Adrenal gland (tissue), 5 donors: Measurements from ENCODE around the gene CASTOR1.

Experiments used
- CTCF ChIP-seq, 6 experiments: fragments of 450-650 bp in 4 of 6; fragments of 200-600 bp in 2 of 6; sonication (generic) in 1 of 6; IDR thresholded peaks; 1 replicate in 5 of 6; 2 replicates in 1 of 6; pipeline versions ENCODE4 v1.5.1 to v1.8.0; 2016 to 2021; ENCODE audit warnings: antibody characterized with exemption in 6 of 6, mild to moderate bottlenecking in 2 of 6, moderate library complexity in 1 of 6
- POLR2A ChIP-seq, 2 donors: fragments of 450-650 bp; IDR thresholded peaks; one replicate each; pipeline ENCODE4 v1.6.1; 2017; ENCODE audit warnings: antibody characterized with exemption in 2 of 2, mild to moderate bottlenecking in 2 of 2, moderate library complexity in 1 of 2
- donor health status: DM: no; HTN: no; CAD: no.

- no peak for TF ChIP-seq CTCF (IDR thresholded peaks at IDR 0.05)
- TF ChIP-seq POLR2A (IDR thresholded peaks at IDR 0.05) = no peak
Measured at GRCh38 chr22:30279932-30280331, 9.4 kb downstream of the CASTOR1 start.
